WERI-Rb-1 (cell line): ENCODE measurements around the gene CUL1.

Source experiments
- DNase-seq: peaks from one replicate; pipeline ENCODE4 v3.0.0-alpha.2; 2020
- H3K27ac ChIP-seq: fragments of 250-450 bp; sonication (Bioruptor Pico); 2 replicates; pipeline ENCODE4 v1.5.1; 2020; ENCODE audit warnings: mild to moderate bottlenecking, moderate library complexity
- H3K27me3 ChIP-seq: fragments of 250-450 bp; sonication (Bioruptor Pico); 2 replicates; pipeline ENCODE4 v1.5.1; 2021; ENCODE audit warnings: mild to moderate bottlenecking, low read depth, moderate library complexity; ENCODE audit not compliant: insufficient read depth, severe bottlenecking
- H3K36me3 ChIP-seq: fragments of 250-450 bp; sonication (Bioruptor Pico); 2 replicates; pipeline ENCODE4 v1.5.1; 2020; ENCODE audit warnings: mild to moderate bottlenecking, moderate library complexity
- H3K4me3 ChIP-seq: 2 replicates; pipeline ENCODE4 v1.5.1; 2011; ENCODE audit warnings: low read depth, mild to moderate bottlenecking, control low read depth, low read length
- H3K9me3 ChIP-seq: fragments of 250-450 bp; sonication (Bioruptor Pico); 2 replicates; pipeline ENCODE4 v1.5.1; 2021; ENCODE audit warnings: mild to moderate bottlenecking, moderate library complexity; ENCODE audit not compliant: severe bottlenecking
- TF ChIP-seq, protein P1 (sequence below): IDR thresholded peaks from 2 replicates; pipeline ENCODE4 v1.5.1; 2011; ENCODE audit warnings: low read depth, mild to moderate bottlenecking, control low read depth, inconsistent platforms, low read length

Gene CUL1

DNA sequence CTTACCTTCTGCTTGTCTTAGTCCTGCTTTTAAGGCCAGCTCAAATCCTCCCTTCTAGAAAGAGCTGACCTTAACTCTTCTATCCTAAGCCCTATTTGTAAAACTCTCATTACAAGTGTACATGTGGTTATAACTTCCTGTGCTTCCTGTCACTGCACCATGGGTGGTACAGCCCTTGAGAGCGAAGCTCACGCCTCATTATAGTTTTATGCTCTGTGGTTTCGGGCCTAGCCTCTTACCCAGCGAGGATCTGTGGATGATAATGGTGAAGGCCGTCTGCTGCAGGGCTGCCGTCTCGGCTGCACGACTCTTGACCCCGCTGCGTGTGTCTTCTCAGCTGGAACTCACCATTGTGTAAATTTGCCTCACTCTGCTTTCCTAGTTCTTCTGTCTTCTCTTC lies 74.6 kb downstream of the CUL1 start:
- DNase-seq, result no peak
- Histone ChIP-seq H3K9me3 (no peaks in the 10 kb centered on the region), H3K27me3 (no peaks in the 10 kb centered on the region), H3K27ac (no peak overlapping the region; the same call in 1 of the 2 replicates), H3K4me3 (no peak overlapping the region), H3K36me3 (peaks cover 64% of the 10 kb centered on the region)
- TF ChIP-seq, protein P1, sequence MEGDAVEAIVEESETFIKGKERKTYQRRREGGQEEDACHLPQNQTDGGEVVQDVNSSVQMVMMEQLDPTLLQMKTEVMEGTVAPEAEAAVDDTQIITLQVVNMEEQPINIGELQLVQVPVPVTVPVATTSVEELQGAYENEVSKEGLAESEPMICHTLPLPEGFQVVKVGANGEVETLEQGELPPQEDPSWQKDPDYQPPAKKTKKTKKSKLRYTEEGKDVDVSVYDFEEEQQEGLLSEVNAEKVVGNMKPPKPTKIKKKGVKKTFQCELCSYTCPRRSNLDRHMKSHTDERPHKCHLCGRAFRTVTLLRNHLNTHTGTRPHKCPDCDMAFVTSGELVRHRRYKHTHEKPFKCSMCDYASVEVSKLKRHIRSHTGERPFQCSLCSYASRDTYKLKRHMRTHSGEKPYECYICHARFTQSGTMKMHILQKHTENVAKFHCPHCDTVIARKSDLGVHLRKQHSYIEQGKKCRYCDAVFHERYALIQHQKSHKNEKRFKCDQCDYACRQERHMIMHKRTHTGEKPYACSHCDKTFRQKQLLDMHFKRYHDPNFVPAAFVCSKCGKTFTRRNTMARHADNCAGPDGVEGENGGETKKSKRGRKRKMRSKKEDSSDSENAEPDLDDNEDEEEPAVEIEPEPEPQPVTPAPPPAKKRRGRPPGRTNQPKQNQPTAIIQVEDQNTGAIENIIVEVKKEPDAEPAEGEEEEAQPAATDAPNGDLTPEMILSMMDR, result no peak

DNA sequence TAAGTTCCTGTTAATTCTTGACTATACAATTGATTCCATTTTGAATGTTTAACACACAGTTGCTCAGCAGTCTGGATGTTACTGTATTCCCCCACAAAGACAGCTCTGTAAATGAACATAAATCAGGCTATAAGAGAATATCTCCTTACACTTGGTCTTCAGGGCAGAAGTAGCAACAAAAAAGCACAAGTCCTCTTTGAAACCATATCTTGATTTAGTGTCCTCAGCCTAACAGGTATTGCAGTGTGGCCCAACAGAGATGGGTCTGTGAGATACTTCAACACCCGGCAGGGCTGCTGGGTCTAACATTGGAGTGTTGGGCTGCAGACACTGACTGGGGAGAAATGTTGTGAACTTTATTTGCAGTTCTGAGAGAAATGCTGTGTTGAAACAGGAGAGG lies 75.8 kb downstream of the CUL1 start:
- no peak for DNase-seq
- Histone ChIP-seq H3K9me3 (no peaks in the 10 kb centered on the region), H3K27ac (no peak overlapping the region), H3K27me3 (no peaks in the 10 kb centered on the region), H3K36me3 (peaks cover 52% of the 10 kb centered on the region), H3K4me3 (no peak overlapping the region)
- TF ChIP-seq, protein P1, result no peak

DNA sequence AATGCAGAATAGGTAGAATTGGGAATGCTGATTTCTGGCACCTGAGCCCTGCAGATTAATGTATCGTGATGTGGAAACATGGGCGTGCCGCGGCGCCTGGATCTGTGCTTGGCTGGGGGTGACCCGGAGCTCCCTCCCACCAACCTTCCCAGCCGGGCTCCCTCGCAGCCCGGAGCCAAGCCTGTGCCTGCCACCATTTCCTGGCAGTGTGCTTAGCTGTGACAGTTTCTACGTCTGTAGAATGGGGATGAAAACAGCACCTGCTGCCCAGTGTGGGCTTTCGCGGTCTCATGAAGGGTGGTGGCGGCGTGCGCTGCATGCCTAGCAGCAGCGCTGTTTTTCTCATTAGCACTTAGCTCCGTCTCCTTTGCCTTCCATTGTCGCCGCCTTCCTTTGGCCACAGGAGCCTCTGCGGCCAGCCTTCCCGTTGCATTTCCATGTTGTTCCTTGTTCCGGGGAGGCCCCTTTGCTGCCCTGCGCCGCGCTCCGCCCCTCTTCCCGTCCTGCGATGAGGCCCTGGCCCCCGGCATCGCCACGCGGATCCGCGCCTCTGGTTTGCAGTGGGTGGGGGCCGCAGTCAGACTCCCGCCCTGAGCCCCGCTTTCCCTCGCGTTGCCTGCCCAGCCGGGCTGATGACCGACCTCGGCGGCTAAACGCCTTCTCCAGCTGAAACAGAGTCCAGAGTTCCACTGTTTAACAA lies 84.2 kb downstream of the CUL1 start:
- Histone ChIP-seq H3K36me3 (peaks cover 55% of the 10 kb centered on the region), H3K4me3 (no peak overlapping the region), H3K27me3 (no peaks in the 10 kb centered on the region), H3K27ac (no peak overlapping the region), H3K9me3 (no peaks in the 10 kb centered on the region)
- TF ChIP-seq, protein P1, result no peak
- DNase-seq, result no peak

DNA sequence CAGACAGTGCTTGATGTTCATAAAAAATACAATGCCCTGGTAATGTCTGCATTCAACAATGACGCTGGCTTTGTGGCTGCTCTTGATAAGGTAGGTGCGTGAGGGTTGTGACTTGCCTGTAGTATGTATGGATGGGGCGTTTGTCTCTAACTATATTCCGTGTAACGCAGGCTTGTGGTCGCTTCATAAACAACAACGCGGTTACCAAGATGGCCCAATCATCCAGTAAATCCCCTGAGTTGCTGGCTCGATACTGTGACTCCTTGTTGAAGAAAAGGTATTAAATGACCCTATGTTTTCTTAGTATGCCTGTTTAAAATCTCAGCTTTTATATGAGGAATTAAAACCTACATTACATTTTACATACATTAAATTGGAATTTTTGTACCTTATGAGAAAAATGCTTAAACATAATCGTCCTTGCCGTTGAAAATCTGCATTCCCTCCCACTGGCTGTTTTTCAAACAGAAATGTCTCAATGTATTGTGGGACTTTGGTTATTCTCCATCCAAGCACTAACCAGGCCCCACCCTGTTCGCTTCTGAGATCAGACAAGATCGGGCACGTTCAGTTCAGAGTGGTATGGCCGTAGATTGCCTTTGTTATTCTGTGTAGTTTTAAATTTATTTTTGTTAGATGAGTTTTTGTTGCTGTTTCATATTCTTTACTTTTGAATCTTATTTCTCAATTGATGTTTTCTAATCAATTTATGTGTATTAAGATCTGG lies 85.3 kb downstream of the CUL1 start:
- TF ChIP-seq, protein P1, result no peak
- Histone ChIP-seq H3K36me3 (peaks cover 63% of the 10 kb centered on the region), H3K4me3 (no peak overlapping the region), H3K27ac (no peak overlapping the region), H3K9me3 (no peaks in the 10 kb centered on the region), H3K27me3 (no peaks in the 10 kb centered on the region)
- no peak for DNase-seq

DNA sequence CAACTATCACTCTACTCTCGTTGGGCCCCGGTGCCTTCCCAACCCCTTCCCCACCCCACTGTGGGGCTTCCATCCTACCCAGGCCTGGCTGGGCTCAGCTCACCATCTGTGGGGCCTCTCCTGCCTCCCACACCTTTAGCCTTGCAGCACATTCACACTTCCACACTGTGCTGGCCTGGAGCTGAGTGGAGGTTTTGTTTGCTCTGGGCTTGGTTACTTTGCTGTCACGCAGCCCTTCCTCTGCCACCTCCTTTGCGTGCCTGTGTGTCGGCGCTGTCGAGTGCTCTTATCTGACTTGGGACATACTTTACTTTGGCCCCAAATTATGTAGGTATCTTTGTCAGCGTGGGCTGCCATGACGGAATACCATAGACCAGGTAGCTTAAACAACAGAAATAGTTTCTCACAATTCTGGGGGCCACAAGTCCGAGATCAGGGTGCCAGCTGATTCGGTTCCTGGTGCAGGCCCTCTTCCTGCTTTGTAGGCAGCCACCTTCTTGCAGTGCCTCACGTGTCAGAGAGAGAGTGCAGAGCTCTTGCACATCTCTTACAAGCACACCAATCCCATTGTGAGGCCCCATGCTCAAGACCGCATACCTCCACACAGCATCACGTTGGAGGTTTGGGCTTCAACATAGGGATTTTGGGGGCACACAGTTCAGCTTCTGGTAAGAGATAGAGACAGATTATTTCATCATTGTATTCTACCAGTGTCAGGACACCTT lies 89.0 kb downstream of the CUL1 start:
- TF ChIP-seq, protein P1, result no peak
- Histone ChIP-seq H3K27me3 (no peaks in the 10 kb centered on the region), H3K4me3 (no peak overlapping the region), H3K36me3 (peaks cover 83% of the 10 kb centered on the region), H3K27ac (no peak overlapping the region), H3K9me3 (no peaks in the 10 kb centered on the region)
- no peak for DNase-seq
